ENCODE data around the gene GNG7.

DNA sequence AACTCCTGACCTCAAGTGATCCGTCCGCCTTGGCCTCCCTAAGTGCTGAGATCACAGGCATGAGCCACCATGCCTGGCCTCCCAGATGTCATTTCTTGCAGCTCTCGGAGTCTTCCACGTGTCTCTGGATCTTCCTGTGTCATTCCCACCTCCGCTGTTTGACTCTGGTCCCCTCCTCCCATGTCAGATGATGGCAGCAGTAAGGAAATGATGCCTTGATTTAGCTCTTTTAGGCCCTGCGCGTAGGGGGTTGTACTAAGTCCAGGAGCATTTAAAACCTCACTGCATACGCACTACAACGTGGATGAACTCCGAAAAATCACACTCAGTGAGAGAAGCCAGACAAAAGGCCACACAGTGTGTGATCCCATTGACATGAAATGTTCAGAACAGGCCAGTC, 113.1 kb downstream of the GNG7 start:
- TF ChIP-seq CTCF (IDR thresholded peaks at IDR 0.05): no peak
- TF ChIP-seq SMAD4 (CRISPR knock-in tag; IDR thresholded peaks at IDR 0.05): no peak
- no peak for TF ChIP-seq MAX (CRISPR knock-in tag; IDR thresholded peaks at IDR 0.05)
- TF ChIP-seq NR3C1 (CRISPR knock-in tag; conservative IDR thresholded peaks at IDR 0.05; ENCODE audit: low read depth): no peak
- no peak for TF ChIP-seq NFATC4 (CRISPR knock-in tag; IDR thresholded peaks at IDR 0.05)
- TF ChIP-seq NFE2L1 (CRISPR knock-in tag; IDR thresholded peaks at IDR 0.05): no peak

All from WTC11 (cell line).